A673 (cell line): Measurements from ENCODE around the gene KIDINS220.

Source experiments
- CTCF ChIP-seq: fragments of 300-800, 200-600 bp; sonication (generic); conservative IDR thresholded peaks from 2 replicates; pipeline ENCODE4 v1.5.1; 2017; ENCODE audit warnings: low read depth, mild to moderate bottlenecking, antibody characterized with exemption, low read length, moderate library complexity, mixed read lengths
- EZH2 ChIP-seq: fragments of 200-600 bp; sonication (generic); IDR thresholded peaks from 2 replicates; pipeline ENCODE4 v1.6.1; 2017; ENCODE audit warnings: borderline replicate concordance, low read depth, mild to moderate bottlenecking, mixed read lengths, antibody characterized with exemption, low read length; ENCODE audit not compliant: poor library complexity, severe bottlenecking

GRCh38 chr2:8720741-8721140 lies 116.7 kb downstream of the KIDINS220 start:
- TF ChIP-seq CTCF (no peak), EZH2 (no peak)
